Endothelial cell of umbilical vein (primary cell): ENCODE results near the gene LCP1. TPM values are rescaled to one million over a fixed set of nuclear protein-coding genes. Genes with fewer than 3 reads are reported as not detected.

Experiments used
- BruUV-seq: library from RNA; stranded (reverse); fragments of 400-500 nt; replicated peaks from 2 replicates; lab custom pipeline; 2021; lab: Mats Ljungman, UMichigan
- CTCF ChIA-PET: fragments of 300-600, 350-600 bp; sonication (Branson Sonifier 250); formaldehyde crosslinking; loops from one replicate; lab custom pipeline; 2021; ENCODE audit warnings: antibody characterized with exemption, inconsistent platforms; lab: Charles Lee
- POLR2A ChIA-PET: fragments of 300-600, 350-600 bp; sonication (Branson Sonifier 250); formaldehyde crosslinking; loops from one replicate; lab custom pipeline; 2021; ENCODE audit warnings: antibody characterized with exemption, inconsistent platforms; lab: Charles Lee
- DNase-seq: peaks from one replicate; pipeline ENCODE4 v3.0.0-alpha.2; 2011; ENCODE audit warnings: low read depth, low spot score
- FAIRE-seq: peaks from 2 replicates; lab custom pipeline; 2011; peaks lifted over from hg19 to GRCh38; lab: Jason Lieb, UNC
- H2AFZ ChIP-seq: 2 replicates; pipeline ENCODE4 v1.6.0; 2012; ENCODE audit warnings: low read depth, low read length, control low read depth, inconsistent platforms
- H3K27ac ChIP-seq: 2 replicates; pipeline ENCODE4 v1.5.1; 2011; ENCODE audit warnings: low read depth, mild to moderate bottlenecking, control low read depth, low read length, moderate library complexity; ENCODE audit not compliant: insufficient read depth
- H3K27me3 ChIP-seq, 2 experiments: 2 replicates each; pipeline versions ENCODE4 v1.6.0 to v1.6.1; 2011; ENCODE audit warnings: low read length in 2 of 2, mixed read lengths in 1 of 2; ENCODE audit not compliant: control insufficient read depth in 2 of 2, insufficient read depth in 2 of 2
- H3K36me3 ChIP-seq, 2 experiments: 2 replicates in 1 of 2; 3 replicates in 1 of 2; pipeline ENCODE4 v1.5.1; 2011; ENCODE audit warnings: low read length in 2 of 2, mild to moderate bottlenecking in 1 of 2, moderate library complexity in 1 of 2; ENCODE audit not compliant: control insufficient read depth in 2 of 2, insufficient read depth in 2 of 2; ENCODE audit errors: extremely low read depth in 1 of 2
- H3K4me1 ChIP-seq: 3 replicates; pipeline ENCODE4 v1.5.1; 2011; ENCODE audit warnings: mild to moderate bottlenecking, low read length; ENCODE audit not compliant: control insufficient read depth, insufficient read depth; ENCODE audit errors: extremely low read depth
- H3K4me2 ChIP-seq: 2 replicates; pipeline ENCODE4 v1.6.1; 2011; ENCODE audit warnings: low read length, control low read depth, mixed read lengths; ENCODE audit not compliant: insufficient read depth
- H3K4me3 ChIP-seq, 3 experiments: fragments of 200-600 bp in 1 of 3; sonication (generic), shearing (Covaris generic) in 1 of 3; replicated peaks in 1 of 3; 2 replicates each; pipeline ENCODE4 v1.5.1; 2011 to 2016; ENCODE audit warnings: control low read depth in 3 of 3, low read length in 3 of 3, mild to moderate bottlenecking in 2 of 3, inconsistent platforms in 1 of 3, low read depth in 1 of 3, moderate library complexity in 1 of 3; ENCODE audit not compliant: insufficient read depth in 1 of 3
- H3K79me2 ChIP-seq: 2 replicates; pipeline ENCODE4 v1.6.0; 2012; ENCODE audit warnings: low read length, inconsistent platforms; ENCODE audit not compliant: control insufficient read depth, insufficient read depth
- H3K9ac ChIP-seq: replicated peaks from 2 replicates; pipeline ENCODE3; 2011; ENCODE audit warnings: low read length, control low read depth; ENCODE audit not compliant: insufficient read depth; ENCODE audit errors: extremely low read depth
- H3K9me1 ChIP-seq: replicated peaks from 3 replicates; pipeline ENCODE4 v1.6.0; 2011; ENCODE audit warnings: mild to moderate bottlenecking, low read length; ENCODE audit not compliant: control insufficient read depth, insufficient read depth; ENCODE audit errors: extremely low read depth
- H3K9me3 ChIP-seq: replicated peaks from 2 replicates; pipeline ENCODE4 v1.5.1; 2012; ENCODE audit warnings: low read length, inconsistent platforms; ENCODE audit not compliant: control insufficient read depth, insufficient read depth
- H4K20me1 ChIP-seq: replicated peaks from 2 replicates; pipeline ENCODE3; 2011; ENCODE audit warnings: mild to moderate bottlenecking, low read length; ENCODE audit not compliant: control insufficient read depth, insufficient read depth; ENCODE audit errors: extremely low read depth
- EZH2 ChIP-seq: IDR thresholded peaks from 2 replicates; pipeline ENCODE4 v1.6.1; 2012; ENCODE audit warnings: borderline replicate concordance, low read depth, mild to moderate bottlenecking, moderate library complexity, low read length, inconsistent platforms; ENCODE audit not compliant: severe bottlenecking
- FOS ChIP-seq: IDR thresholded peaks from 2 replicates; pipeline ENCODE4 v1.6.1; 2011; ENCODE audit warnings: mild to moderate bottlenecking, low read length, moderate library complexity, borderline replicate concordance; ENCODE audit not compliant: insufficient read depth
- GATA2 ChIP-seq: IDR thresholded peaks from 2 replicates; pipeline ENCODE4 v1.7.0; 2011; ENCODE audit warnings: low read depth, mild to moderate bottlenecking, moderate library complexity, mixed read lengths, low read length; ENCODE audit not compliant: insufficient read length, insufficient read depth
- JUN ChIP-seq: IDR thresholded peaks from 2 replicates; pipeline ENCODE4 v1.6.1; 2011; ENCODE audit warnings: borderline replicate concordance, low read depth; ENCODE audit not compliant: insufficient read length, insufficient read depth
- MYC ChIP-seq: IDR thresholded peaks from one replicate; pipeline ENCODE4 v1.6.1; 2011; ENCODE audit warnings: mild to moderate bottlenecking, low read depth, low read length
- POLR2A ChIP-seq: IDR thresholded peaks from 2 replicates; pipeline ENCODE4 v1.6.1; 2012; ENCODE audit warnings: low read depth, mild to moderate bottlenecking, control low read depth, low read length
- POLR2AphosphoS5 ChIP-seq: IDR thresholded peaks from 2 replicates; pipeline ENCODE4 v1.6.1; 2012; ENCODE audit warnings: low read depth, mild to moderate bottlenecking, control low read depth, low read length, moderate library complexity; ENCODE audit not compliant: insufficient read depth
- dilution Hi-C: fragments of 300-500 bp; cut with MboI; formaldehyde crosslinking; loops from one replicate; pipeline ENCODE4 v1.15.0; 2019; ENCODE audit warnings: low sequenced_read_pairs; ENCODE audit not compliant: extremely low pct_ligation_motif_present
- intact Hi-C: fragments of 100-400 bp; cut with micrococcal nuclease; formaldehyde crosslinking; loops from one replicate; pipeline ENCODE4 v1.10.0; 2022
- polyA plus RNA-seq, 4 experiments: library from polyadenylated mRNA; depleted of rRNA in 3 of 4; stranded (reverse) in 3 of 4; unstranded in 1 of 4; fragments of >200 nt; gene quantifications; 2 replicates each; pipeline versions ENCODE4 v1.2.1 to v1.2.3, GENCODE V29; 2011 to 2012; ENCODE audit warnings: missing spikeins in 1 of 4
- total RNA-seq: library from RNA; stranded (reverse); gene quantifications from 2 replicates; pipeline ENCODE4 v1.2.3, GENCODE V29; 2021
- TF ChIP-seq, protein P1 (sequence below): IDR thresholded peaks from 2 replicates; pipeline ENCODE4 v1.6.1; 2011; ENCODE audit not compliant: insufficient read depth, insufficient read length
- TF ChIP-seq, protein P2 (sequence below), 2 donors: IDR thresholded peaks; 1 replicate in 1 of 2; 2 replicates in 1 of 2; pipeline ENCODE4 v1.5.1; 2011; ENCODE audit warnings: low read length in 2 of 2, mild to moderate bottlenecking in 2 of 2, moderate library complexity in 2 of 2, control low read depth in 1 of 2, inconsistent platforms in 1 of 2, low read depth in 1 of 2; ENCODE audit not compliant: insufficient read depth in 1 of 2; ENCODE audit errors: extremely low read depth in 1 of 2

LCP1 gene
- total and polyA plus RNA-seq, 2 donors (not counting 3 experiments of a cell fraction or from before 2014, with no cell fraction given) = 0.18 to 0.38 TPM

GRCh38 chr13:46114613-46115012, 67.4 kb downstream of the LCP1 start:
- FAIRE-seq (no peak), DNase-seq (no peak)
- no peaks in the 10 kb centered on the region for H3K79me2 ChIP-seq
- peaks cover 12% of the 10 kb centered on the region for H3K4me1 ChIP-seq
- no TSS peak for BruUV-seq
- H3K36me3 ChIP-seq = no peaks in the 10 kb centered on the region
- intact Hi-C loops (no loop called here), dilution Hi-C loops (no loop called here)
- peaks cover 0 to 12% of the 10 kb centered on the region in 2 experiments for H3K27me3 ChIP-seq
- no peak overlapping the region for H3K4me3 ChIP-seq
- ChIA-PET CTCF (no interaction called here), POLR2A (no interaction called here)
- H3K27ac ChIP-seq = no peak overlapping the region
- H3K9ac ChIP-seq = no peak overlapping the region
- no peaks in the 10 kb centered on the region for H3K9me3 ChIP-seq
- no peak overlapping the region for H3K4me2 ChIP-seq
- no peaks in the 10 kb centered on the region for H3K9me1 ChIP-seq
- no peak for TF ChIP-seq POLR2A
- TF ChIP-seq, protein P1, sequence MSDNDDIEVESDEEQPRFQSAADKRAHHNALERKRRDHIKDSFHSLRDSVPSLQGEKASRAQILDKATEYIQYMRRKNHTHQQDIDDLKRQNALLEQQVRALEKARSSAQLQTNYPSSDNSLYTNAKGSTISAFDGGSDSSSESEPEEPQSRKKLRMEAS = no peak
- TF ChIP-seq EZH2 = no peak
- no peak for TF ChIP-seq MYC
- TF ChIP-seq FOS = no peak
- TF ChIP-seq GATA2 = no peak
- no peak for TF ChIP-seq POLR2AphosphoS5
- no peak for TF ChIP-seq JUN
- TF ChIP-seq, protein P2, sequence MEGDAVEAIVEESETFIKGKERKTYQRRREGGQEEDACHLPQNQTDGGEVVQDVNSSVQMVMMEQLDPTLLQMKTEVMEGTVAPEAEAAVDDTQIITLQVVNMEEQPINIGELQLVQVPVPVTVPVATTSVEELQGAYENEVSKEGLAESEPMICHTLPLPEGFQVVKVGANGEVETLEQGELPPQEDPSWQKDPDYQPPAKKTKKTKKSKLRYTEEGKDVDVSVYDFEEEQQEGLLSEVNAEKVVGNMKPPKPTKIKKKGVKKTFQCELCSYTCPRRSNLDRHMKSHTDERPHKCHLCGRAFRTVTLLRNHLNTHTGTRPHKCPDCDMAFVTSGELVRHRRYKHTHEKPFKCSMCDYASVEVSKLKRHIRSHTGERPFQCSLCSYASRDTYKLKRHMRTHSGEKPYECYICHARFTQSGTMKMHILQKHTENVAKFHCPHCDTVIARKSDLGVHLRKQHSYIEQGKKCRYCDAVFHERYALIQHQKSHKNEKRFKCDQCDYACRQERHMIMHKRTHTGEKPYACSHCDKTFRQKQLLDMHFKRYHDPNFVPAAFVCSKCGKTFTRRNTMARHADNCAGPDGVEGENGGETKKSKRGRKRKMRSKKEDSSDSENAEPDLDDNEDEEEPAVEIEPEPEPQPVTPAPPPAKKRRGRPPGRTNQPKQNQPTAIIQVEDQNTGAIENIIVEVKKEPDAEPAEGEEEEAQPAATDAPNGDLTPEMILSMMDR (IDR thresholded peaks at IDR 0.05; ENCODE audit: extremely low read depth in 1 of 2, insufficient read depth in 1 of 2, low read depth in 1 of 2, low read length in 2 of 2) = no peak
- no peak overlapping the region for H2AFZ ChIP-seq
- H4K20me1 ChIP-seq = no peaks in the 10 kb centered on the region
